HG03469 (cell line): ENCODE results near the gene NLRC3.
"Not testable (repeated sequence)": the region's sequence is repeated elsewhere in the genome, so short reads cannot be mapped to it uniquely, and the experiment has no call there.

Experiments
- ATAC-seq: cut with Tn5 transposase; IDR thresholded peaks from one replicate; pipeline ENCODE4 v1.9.1; 2021; ENCODE audit warnings: mild to moderate bottlenecking, moderate library complexity, moderate number of reproducible peaks; ENCODE audit not compliant: unreplicated experiment

Gene NLRC3

DNA sequence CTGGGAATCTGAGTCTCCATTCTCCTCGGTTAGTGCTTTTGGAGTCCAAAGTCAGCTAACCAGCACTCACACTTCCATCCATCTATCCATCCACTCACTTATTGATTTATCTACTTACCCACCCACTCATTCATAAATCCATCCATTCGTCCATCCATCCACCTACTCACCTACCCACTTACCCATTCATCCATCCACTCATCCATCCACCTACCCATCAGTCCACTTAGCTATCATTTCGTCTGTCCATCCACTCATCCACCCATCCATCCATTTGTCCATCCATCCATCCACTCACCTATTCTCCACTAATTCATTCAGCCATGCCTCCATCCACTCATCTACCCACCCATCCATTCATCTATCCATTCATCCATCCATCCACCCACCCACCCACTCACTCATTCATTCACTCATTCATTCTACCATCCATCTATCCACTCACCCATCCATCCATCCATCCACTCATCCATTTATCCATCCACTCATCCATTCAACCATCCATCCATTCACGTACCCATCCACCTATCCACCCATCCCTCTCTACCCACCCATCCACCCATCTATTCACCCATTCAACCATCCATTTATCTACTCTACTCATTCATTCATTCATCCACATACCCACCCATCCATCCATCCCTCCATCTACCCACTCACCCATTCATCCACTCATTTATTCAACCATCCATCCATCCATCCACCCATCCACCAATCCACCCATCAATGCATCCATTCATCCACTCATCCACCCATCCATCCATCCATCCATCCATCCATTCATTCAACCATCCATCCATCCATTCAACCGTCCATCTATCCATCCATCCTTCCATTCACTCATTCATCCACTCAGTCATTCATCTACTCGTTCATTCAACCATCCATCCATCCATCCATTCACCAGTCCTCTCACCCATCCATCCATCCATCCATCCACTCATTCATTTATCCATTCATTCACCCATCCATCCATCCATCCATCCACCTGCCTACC, 26.1 kb downstream of the NLRC3 start:
- ATAC-seq = no peak

DNA sequence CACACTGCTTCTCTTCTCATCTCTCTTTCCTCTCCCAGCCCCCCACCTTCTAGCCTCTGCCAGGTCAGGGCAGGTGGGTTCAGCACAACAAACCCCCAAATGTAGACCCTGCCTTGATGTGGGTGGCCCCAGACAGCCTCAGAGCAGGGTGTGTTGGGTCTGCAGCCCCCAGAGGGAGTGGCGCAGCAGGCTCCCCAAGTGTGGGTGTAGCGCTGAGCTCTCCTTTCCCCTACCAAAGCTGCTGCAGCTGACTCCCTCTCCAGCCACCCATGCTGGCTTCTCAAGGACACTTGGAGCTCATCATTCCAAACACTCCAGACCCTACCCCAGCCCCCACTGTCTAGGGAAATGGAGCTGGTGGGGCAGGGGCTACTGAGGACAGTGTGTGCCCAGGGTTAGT, 27.3 kb downstream of the NLRC3 start:
- ATAC-seq = no peak

DNA sequence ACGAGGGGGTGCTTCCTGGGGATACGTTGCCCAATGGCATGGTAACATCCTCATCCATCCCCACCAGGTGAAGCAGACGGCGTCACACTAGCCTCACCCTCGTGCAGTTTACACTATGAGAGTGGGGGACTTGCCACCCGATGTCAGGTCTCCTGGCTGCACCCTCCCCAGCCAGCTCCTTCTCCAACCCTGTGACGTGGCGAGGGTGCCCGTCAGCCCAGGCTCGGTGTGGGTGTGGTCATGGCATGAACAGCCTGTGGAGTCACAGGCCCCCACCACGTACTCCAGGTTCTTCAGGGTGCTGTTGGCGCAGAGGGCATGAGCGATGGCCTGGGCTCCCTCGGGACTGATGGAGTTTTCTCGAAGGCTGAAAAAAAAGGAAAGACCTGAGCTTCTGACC, 28.3 kb downstream of the NLRC3 start:
- ATAC-seq = no peak

DNA sequence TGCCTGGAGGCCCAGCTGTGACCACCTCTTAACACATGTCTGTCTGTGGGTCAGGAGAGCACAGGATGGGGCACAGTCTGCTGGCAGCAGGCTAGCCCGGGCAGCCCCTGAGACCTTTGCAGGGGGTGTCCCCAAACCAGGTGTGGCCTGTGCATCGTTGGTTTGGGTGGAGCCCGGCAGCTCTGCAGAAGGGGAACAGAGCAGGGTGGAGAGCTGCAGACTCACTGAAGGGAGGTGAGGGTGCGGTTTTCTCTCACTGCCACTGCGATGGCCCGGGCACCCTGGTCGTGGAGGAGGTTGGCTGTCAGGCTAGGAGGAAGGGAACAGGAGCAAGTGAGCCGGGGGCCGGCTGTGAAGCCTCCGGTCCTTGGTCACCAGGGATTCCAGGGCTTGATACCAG, 28.8 kb downstream of the NLRC3 start:
- no peak for ATAC-seq

DNA sequence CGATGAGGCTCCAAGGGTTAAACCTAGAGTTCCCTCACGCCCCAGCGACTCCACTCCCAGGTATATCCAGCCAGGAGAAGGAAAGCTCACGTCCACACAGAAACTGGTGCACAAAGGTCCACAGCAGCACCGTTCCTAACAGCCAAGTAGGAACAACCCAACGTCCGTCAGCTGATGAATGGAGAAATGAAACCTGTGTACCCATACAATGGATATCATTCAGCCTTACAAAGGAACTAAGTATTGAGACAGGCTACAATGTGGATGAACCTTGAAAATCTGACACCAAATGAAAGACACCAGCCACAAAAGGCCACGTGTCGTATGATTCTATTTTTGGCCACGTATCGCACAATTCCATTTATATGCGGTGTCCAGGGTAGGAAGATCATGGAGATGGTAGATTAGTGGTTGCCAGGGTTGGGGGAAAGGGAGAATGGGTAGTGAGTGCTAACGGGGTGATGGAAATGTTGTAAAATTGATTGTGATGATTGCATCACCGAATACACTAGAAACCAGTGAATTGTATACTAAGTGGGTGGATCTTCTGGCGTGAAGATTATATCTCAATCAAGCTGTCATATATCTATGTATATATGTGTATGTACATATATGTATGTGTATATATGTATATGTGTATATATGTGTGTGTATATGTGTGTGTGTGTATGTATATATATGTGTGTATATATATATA, 30.1 kb downstream of the NLRC3 start:
- no peak for ATAC-seq

DNA sequence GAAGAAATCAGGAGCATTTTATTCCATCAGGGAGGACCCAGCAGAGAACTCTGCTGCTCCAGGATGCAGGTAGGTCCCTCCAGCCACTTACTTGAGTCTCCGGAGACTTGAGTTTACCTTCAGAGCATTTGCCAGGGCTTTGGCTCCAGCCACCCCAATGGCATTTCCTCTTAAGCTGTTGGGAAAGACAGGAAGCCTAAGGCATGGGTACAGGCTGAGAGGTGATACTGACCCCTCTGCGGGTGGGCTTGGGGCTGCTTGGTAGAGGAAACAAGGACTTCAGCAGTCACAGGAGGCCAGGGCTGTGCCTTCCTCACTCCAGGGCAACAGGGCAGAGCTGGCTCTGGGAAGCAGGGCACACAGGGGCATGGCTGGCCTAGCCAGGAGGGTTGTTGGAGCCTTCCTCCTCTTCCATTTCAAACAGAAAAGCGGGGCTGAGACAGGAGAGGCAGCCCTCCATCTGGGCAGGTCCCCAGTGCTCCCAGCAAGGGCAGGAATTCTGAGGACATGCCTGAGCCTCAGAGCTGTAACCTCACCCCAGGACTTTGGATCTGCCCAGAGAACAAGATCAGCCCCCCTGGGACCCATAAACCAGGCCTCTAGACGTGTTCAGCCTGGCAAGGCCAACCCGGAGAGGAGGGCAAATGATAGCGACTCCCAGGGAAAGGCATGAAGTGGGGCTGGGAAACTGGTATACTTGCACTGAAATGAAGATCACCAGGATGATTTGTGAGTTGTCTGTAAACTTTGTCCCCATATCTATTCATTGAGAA, 34.4 kb downstream of the NLRC3 start:
- ATAC-seq = no peak

DNA sequence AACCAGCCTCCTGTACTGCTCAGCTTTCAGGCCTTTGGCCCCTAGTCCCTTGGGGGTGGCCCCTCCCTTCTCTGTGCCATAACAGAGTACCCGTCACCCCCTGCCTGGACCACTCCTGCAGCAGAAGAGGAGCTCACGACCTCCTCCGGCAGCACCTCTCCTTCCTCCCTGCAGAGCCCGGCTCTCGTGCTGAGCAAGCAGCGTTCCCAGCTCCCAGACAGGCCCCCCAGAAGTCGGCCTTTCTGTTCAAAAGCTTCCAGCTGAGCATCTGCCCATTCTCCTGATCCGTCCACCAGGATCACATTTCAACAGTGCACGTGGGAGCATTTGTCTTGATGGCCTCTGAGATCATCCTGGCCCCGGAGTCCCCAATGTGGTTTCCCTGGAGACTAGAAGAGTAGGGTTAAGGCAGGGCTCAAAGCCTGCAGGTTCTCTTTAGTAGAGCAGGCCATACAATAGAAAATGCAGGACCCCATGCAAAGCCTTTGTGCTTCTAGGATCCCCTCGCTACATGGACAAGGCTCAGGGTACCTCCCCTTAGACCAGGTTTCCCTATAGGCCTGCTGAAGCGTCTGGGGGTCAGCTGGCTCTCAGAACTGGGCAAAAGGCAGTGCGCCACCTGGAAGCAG, 35.6 kb downstream of the NLRC3 start:
- ATAC-seq = no peak

DNA sequence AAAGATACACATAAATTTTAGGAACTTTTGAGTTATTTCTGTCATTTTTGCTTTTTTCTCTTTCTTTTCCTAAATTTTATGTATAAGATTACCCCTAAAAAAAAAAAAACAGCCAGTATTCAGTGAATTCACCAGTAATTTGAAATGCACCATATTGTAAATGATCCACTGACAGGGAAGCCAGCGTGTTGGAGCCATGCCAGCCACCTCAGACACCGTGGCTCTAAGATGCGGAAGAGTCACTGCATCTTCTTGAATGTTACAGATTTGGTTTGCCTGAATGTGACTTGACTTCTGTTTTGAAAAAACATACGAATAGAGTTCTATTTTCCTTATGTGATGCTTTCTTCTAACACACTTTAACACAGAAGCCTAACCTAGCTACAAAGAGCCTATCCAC, 39.0 kb downstream of the NLRC3 start:
- ATAC-seq = no peak

DNA sequence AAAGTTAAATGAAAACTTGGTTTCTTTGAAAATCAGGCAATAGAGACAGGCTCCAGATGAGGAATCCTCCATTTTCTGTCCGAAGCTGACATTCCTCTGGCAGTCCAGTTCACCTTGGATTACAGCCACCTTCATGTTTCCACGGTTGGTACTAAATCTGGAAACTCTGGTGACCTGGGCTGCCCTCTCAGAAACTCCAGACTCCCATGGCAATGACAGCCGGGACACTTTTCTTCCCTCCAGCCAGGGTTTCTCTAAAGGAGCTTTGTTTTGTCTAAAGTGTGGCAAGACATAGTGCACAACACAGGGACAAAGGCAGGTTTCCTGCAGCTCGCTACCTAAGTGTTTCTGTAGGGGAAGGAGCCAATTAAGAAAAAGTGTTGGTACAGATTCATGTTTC, 40.4 kb downstream of the NLRC3 start:
- no peak for ATAC-seq

DNA sequence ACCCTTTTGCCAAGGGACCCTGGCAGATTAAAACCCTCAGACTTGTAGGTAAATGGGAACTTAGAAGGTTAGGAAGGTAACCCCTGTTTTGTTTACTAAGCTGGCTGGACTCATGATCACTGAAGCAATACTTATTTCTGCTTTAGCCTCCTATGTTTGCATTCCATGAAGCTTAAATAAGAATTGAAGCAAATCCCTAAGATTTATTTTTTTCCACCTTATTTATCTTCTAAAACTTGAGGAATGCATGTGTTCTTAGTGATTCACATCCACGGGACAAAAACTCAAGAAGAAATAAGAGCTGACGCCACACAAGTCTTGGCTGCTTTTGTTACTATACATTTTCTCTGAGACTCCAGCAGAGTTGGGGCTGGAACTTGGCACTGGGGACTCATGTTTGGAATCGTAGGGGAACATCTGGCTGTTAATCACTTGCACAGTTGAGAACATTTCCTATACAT, 40.9 kb downstream of the NLRC3 start:
- no peak for ATAC-seq

DNA sequence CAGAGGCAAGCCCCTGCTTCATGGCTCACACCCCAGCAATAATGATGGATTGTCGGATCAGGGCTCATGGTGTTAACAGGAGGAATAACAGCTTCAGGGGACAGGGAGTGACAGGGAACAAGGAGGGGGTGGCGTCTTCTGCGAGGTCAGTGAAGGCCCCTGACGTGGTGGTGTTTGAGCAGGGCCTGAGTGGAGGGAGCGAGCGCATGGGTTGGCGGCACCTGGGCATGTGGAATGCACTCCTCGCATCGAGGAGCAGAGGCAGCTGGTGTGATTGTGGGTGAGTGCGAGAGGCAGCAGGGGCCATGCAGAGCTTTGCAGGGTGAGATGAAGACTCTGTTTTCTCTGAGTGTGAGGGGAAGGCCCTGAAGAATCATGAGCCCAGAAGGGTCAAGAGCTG, 43.1 kb downstream of the NLRC3 start:
- no peak for ATAC-seq

DNA sequence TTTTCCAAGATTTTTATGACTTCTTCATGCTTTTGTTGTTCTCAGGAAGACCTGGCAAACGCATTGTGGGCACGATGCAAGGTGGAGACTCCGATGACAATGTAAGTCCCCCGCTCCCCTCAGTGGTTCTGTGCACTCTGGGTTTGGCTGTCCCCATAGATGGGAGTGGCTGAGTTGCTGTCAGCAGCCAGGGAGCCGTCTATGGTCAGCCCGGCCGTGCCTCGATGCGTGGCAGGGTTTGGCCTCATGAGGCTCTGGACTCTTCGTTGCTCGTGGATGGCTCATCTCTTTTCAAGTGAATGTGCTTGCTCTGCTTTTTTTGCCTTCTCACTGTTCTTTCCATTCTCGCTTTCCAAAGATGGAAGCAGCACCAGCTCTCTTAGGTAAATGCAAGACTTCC, 44.5 kb downstream of the NLRC3 start:
- no peak for ATAC-seq

DNA sequence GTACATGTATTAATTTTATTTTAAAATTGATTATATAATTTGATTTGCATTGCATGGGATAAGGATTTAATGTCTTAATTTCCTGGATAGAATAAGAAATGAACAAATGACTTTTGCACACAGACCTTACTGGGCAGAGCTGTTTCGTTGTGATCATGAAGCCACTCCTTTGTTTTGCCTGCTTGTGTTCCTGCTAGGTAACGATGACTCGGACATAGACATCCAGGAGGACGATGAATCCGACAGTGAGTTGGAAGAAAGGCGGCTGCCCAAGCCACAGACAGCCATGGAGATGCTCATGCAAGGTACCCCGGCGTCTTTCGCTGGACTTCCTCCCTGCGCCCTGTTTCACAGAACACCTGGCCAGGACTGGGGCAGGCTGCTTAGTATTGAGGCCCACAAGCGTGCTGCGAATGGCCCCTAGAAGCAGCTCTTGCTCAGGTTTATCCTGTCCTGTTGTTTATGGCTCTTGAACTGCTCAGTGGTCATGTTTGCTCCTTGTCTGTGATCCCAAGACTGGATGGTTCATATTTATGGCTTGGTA, 46.8 kb downstream of the NLRC3 start:
- ATAC-seq = no peak

DNA sequence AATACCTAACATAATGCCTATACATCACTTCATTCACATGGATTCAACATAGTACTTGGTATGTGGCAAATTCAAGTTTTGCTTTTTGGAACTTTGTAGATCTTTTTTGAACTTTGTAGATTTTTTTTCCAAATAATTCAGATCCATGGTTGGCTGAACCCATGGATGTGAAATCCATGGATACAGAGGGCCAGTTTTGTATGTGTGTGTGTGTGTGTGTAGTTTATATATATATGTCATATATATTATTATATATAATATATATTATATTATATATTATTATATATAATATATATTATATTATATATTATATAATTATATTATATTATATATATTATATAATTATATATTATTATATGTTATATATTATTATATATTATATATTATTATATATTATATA, 48.0 kb downstream of the NLRC3 start:
- no peak for ATAC-seq

DNA sequence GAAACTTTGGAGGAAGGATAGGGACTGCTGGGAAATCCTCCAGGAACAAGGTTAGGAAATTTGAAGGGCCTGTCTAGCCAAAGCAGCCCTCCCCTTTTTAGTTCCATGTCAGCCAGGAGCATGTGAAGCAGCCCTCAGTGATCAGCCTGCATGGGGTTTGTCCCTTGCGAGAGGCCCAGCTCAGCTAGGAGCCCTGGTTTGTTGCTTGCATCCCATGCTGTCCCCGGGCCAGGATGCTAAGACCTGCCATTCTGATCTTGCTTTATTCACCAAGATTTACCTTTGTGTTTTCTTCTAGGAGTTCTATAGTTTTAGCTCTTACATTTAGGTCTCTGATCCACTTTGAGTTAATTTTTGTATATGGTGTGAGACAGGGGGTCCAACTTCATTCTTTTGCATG, 48.8 kb downstream of the NLRC3 start:
- ATAC-seq = no peak

DNA sequence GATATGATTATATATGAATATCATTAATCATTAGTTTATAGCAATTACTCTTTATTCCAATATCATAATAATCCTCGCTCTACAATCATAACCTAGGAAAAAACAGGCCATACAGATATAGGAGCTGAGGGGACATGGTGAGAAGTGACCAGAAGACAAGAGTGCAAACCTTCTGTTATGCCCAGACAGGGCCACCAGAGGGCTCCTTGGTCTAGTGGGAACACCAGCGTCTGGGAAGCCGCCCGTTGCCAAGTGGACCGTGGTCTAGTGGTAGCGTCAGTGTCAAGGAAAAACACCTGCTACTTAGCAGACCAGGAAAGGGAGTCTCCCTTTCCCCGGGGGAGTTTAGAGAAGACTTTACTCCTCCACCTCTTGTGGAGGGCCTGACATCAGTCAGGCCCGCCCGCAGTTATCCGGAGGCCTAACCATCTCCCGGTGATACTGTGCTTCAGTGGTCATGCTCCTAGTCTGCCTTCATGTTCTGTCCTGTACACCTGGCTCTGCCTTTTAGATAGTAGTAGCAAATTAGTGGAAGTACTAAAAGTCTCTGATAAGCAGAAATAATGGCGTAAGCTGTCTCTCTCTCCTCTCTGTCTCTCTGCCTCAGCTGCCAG, 49.9 kb downstream of the NLRC3 start:
- ATAC-seq = not testable (repeated sequence)

DNA sequence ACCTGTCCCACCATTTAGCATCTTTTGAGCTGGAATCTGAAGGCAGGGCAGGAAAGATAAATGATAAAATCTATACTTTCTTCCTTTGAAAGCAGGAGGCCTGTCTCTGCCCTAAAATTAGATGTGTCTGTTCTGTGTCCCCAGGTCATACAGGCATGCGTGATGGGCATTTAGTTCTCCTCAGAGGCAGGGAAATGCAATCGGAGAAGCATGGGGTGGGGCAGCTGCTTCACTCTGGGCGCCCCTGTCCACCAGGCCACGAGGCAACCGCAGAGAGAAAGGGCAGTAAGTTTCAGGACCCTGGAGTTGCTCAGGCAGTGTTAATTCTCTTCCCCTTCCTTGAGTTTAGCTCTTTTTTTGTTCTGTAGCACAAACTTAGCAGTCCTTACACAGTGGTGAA, 51.3 kb downstream of the NLRC3 start:
- no peak for ATAC-seq

DNA sequence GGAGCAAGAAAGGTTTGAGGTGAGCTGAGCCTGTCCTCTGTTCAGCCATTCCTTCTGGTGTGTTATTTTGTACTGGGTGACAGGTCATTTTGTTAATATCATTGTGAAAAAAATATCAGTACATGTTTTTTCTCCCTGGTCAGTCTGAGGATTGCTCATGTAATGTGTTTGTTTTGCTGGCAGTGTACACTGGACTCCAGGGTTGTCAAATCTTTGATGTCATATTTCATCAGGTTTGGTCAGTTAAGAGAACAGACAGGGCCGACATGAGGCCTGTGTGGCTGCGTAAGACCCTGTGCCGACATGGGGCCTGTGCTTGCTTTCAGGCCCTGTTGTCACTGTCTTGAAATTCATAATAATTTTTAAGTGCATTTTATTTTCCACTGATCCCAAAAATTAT, 53.9 kb downstream of the NLRC3 start:
- ATAC-seq = no peak

DNA sequence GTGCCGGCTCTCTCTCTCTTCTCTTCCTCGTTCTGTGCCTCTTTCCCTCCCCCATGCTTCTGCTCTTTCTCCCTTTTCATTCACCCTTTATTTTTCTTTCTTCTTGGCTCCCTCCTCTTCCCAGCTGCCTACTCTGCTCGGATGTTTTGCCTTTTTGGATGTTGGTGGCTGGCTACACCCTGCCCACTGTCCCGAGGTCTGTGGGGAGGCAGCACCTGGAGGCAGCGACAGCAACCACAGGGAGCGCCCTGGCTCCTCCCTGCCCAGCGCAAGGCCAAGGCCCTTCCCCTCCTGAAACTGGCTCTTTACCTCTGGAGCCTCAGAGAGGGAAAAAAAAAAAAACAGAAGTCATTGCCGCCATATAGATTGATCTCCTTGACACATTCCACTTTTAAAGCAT, 56.4 kb downstream of the NLRC3 start:
- no peak for ATAC-seq

DNA sequence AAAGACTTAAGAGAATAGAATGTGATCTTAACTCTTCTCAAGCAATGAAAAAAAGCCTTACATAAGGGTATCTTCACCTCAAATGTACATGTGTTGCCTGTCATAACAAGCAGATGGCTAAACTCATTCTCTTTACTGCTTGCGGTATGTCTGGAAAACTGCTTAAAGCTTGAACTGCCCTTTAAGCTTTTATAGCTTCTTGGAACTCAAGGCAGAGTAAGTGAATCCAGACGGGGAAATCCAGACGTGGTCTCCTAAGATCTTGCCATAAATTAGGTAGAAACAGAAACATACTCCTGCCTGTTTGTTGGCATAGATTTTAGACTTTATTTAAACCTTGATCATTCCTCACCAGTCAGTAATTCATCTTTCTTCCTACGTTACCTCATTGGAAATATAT, 56.8 kb downstream of the NLRC3 start:
- ATAC-seq = no peak
